Stimulated activated CD4-positive, alpha-beta T cell treated with anti-CD3 and anti-CD28 coated beads, TNF-alpha, amount 100 ng/mL, for 24 hours (primary cell): ENCODE results near the gene RMRP.

Source experiments
- DNase-seq, 3 experiments: peaks; one replicate each; pipeline ENCODE4 v3.0.0-alpha.2; 2020; ENCODE audit warnings: low read depth in 3 of 3

RMRP gene

DNA sequence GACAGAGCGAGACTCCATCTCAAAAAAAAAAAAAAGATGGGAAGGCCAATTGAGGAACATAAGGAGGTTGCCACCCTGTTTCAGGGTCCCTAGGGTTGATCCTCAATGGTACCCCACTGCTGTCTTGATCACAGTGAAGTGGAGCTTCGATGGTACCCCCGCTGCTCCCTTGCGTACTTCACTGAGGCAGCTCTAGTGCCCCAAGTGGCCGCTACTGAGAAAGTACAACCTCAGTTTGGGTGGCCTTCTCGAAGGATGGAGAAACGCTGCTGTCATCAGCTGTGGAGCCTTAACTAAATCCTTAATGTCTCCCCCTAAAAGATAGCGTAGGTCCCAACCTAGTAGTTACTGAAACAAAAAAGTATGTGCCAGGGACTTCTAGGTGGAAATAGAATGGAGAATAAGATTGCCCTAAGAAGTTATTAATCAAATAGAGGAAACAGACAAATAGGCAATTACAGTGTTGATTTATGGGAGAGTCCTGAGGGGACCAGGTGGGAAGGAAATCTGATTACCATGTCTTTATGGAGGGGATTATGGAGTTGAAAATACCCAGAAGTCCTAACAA is 46.5 kb downstream of the RMRP start:
- peak in 2 of 3 experiments; percentile 25 to 44 for DNase-seq

DNA sequence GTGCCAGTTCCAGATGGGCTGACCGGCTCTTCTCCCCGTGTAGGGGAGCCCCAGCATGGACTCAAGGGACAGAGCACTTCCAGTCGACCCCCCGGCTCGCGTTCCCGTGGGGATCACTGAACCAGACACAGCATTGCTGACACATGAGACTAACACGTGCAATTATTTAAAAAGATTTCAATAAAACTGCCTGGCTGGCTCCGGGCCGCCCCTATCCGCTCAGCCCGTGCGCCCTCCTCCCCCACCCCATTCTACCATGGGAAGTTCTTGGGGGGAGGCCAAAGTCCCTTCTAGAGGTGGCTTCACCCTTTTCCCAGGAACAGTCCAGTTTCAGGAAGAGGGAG is 48.0 kb downstream of the RMRP start:
- no peak for DNase-seq

DNA sequence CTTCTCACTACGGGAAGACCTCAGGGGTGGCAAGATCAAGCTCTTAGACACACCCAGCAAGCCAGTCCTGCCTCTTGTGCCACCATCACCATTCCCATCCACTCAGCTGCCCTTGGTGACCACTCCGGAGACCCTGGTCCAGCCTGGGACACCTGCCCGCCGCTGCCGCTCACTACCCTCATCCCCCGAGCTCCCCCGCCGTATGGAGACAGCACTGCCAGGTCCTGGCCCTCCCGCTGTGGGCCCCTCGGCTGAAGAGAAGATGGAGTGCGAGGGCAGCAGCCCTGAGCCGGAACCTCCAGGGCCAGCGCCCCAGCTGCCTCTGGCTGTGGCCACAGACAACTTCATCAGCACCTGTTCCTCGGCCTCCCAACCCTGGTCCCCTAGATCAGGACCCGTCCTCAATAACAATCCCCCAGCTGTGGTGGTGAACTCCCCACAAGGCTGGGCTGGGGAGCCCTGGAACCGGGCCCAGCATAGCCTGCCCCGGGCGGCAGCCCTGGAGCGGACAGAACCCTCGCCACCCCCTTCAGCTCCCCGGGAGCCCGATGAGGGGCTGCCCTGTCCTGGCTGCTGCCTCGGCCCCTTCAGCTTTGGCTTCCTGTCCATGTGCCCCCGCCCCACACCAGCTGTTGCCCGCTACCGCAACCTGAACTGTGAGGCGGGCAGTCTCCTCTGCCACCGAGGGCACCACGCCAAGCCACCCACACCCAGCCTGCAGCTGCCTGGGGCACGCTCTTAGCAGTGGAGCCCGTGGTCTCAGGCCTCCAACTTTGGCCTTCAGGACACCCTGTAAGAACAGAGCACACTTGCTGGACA is 48.6 kb downstream of the RMRP start:
- no peak for DNase-seq

DNA sequence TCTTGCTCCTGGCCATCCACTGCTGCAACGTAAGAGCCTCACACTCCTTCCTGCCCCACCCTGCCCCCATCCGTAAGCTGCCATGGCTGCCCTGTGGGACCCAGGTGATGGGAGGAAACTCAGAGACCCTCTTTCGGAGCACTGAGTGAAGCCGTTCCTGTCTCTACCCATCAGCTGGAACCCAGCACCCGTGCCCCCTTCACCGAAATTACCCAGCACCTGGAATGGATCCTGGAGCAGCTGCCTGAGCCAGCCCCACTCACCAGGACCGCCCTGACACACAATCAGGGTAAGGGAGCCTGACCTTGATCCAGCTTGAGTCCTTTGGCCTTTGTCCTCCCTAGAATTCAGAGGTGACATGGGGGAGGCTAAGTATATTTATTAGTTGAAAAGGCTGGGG is 49.6 kb downstream of the RMRP start:
- DNase-seq = no peak
